Measurements from ENCODE around the gene COL24A1. TPM values are rescaled to one million over a fixed set of nuclear protein-coding genes. Genes with fewer than 3 reads are reported as not detected.

COL24A1 gene
- total RNA-seq, 1 experiment from 2014 or later, result 1.1 TPM

GRCh38 chr1:86104606-86105532 is 51.7 kb downstream of the COL24A1 start (continued):
- no peak for TF ChIP-seq ERG (CRISPR knock-in tag; IDR thresholded peaks at IDR 0.05)
- no peak for TF ChIP-seq ZNF317 (CRISPR knock-in tag; IDR thresholded peaks at IDR 0.05; ENCODE audit: borderline replicate concordance, low read depth)

- DNase-seq (ENCODE audit: low spot score), result no peak
- Mint-ChIP-seq H3K27me3 (ENCODE audit: low read depth) (0 out of 2 replicates have a peak, but pooled peaks cover 2% of the 10 kb centered on the region), H3K36me3 (no peaks in the 10 kb centered on the region), H3K4me1 (peaks cover 46% of the 10 kb centered on the region), H3K27ac (no peak overlapping the region), H3K9me3 (peaks cover 12% of the 10 kb centered on the region; the same call in 1 of the 2 replicates), H3K4me3 (no peak overlapping the region)
- no peak for ATAC-seq
- POLR2A ChIA-PET, result no interaction called here
- TF ChIP-seq KAT7 (CRISPR knock-in tag; IDR thresholded peaks at IDR 0.05; ENCODE audit: borderline replicate concordance) (no peak), JAZF1 (CRISPR knock-in tag; IDR thresholded peaks at IDR 0.05) (no peak), CREM (CRISPR knock-in tag; IDR thresholded peaks at IDR 0.05) (no peak), RELA (CRISPR knock-in tag; IDR thresholded peaks at IDR 0.05; ENCODE audit: borderline replicate concordance) (no peak), HMGA2 (CRISPR knock-in tag; IDR thresholded peaks at IDR 0.05) (no peak), E2F4 (CRISPR knock-in tag; IDR thresholded peaks at IDR 0.05; ENCODE audit: borderline replicate concordance, low read depth) (no peak), NFE2L1 (CRISPR knock-in tag; IDR thresholded peaks at IDR 0.05) (no peak), ZNF317 (CRISPR knock-in tag; IDR thresholded peaks at IDR 0.05; ENCODE audit: borderline replicate concordance, low read depth) (no peak), AFF4 (CRISPR knock-in tag; IDR thresholded peaks at IDR 0.05; ENCODE audit: borderline replicate concordance) (no peak)
- CTCF ChIA-PET, result interaction anchor here (1.0 kb wide), 1 partner anchor 83 kb away, joined by 5 read pairs; no protein-coding TSS in a partner anchor
Measured at GRCh38 chr1:86101616-86102015, 55.0 kb downstream of the COL24A1 start.

GRCh38 chr1:86100401-86100800 is 56.2 kb downstream of the COL24A1 start:
- ATAC-seq, result peak; percentile 89
- 0 out of 2 replicates have a peak, but pooled peaks cover 2% of the 10 kb centered on the region for H3K27me3 Mint-ChIP-seq (ENCODE audit: low read depth)
- TF ChIP-seq CDX4 (CRISPR knock-in tag; IDR thresholded peaks at IDR 0.05; ENCODE audit: borderline replicate concordance) (no peak), ZBTB43 (CRISPR knock-in tag; IDR thresholded peaks at IDR 0.05) (no peak), USF2 (CRISPR knock-in tag; IDR thresholded peaks at IDR 0.05) (no peak), FOXK1 (CRISPR knock-in tag; IDR thresholded peaks at IDR 0.05) (no peak), ZNF425 (CRISPR knock-in tag; conservative IDR thresholded peaks at IDR 0.05) (no peak), EMX1 (CRISPR knock-in tag; IDR thresholded peaks at IDR 0.05) (no peak), CTCF (IDR thresholded peaks at IDR 0.05) (no peak)

More at GRCh38 chr1:86100401-86100800, 56.2 kb downstream of the COL24A1 start:
- H3K27ac Mint-ChIP-seq, result no peak overlapping the region
- no peaks in the 10 kb centered on the region for H3K36me3 Mint-ChIP-seq
- peaks cover 46% of the 10 kb centered on the region for H3K4me1 Mint-ChIP-seq
- no peak overlapping the region for H3K4me3 Mint-ChIP-seq
- POLR2A ChIA-PET, result interaction anchor here (0.6 kb wide), 1 partner anchor 281 kb away, joined by 6 read pairs; no protein-coding TSS in a partner anchor
- no peak for DNase-seq (ENCODE audit: low spot score)
- CTCF ChIA-PET, result interaction anchor here (1.0 kb wide), 1 partner anchor 82 kb away, joined by 3 read pairs; no protein-coding TSS in a partner anchor
- peaks cover 12% of the 10 kb centered on the region; the same call in 1 of the 2 replicates for H3K9me3 Mint-ChIP-seq
